K562 (cell line): ENCODE results near the gene GNB2.

Source experiments
- EP300 ChIP-seq: IDR thresholded peaks from 2 replicates; pipeline ENCODE4 v1.6.1; 2012; ENCODE audit warnings: low read length, improper control_type of control experiment
- FOXA1 ChIP-seq: fragments of 450-650 bp; IDR thresholded peaks from 2 replicates; pipeline ENCODE4 v1.6.1; 2016; ENCODE audit warnings: mild to moderate bottlenecking, borderline replicate concordance
- NFE2L1 ChIP-seq: fragments of 450-650 bp; IDR thresholded peaks from 2 replicates; pipeline ENCODE4 v1.6.1; 2016; ENCODE audit warnings: missing genetic modification characterization, low read depth, mild to moderate bottlenecking, missing compliant biosample characterization, moderate library complexity, borderline replicate concordance
- NR3C1 ChIP-seq: sonication (generic); formaldehyde crosslinking; IDR thresholded peaks from 2 replicates; pipeline ENCODE4 v1.8.1; 2022; ENCODE audit warnings: missing genetic modification reagents
- POLR2A ChIP-seq: fragments of 450-650 bp; conservative IDR thresholded peaks from 2 replicates; pipeline ENCODE4 v1.6.1; 2016
- ZC3H11A ChIP-seq: IDR thresholded peaks from 2 replicates; pipeline ENCODE4 v1.6.1; 2012; ENCODE audit warnings: low read depth, low read length, improper control_type of control experiment
- ZKSCAN1 ChIP-seq: fragments of 150-350 bp; IDR thresholded peaks from 2 replicates; pipeline ENCODE4 v1.6.1; 2016; ENCODE audit warnings: low read depth, low read length
- ZNF766 ChIP-seq: fragments of 200-800 bp; sonication (Bioruptor generic); conservative IDR thresholded peaks from 2 replicates; pipeline ENCODE4 v1.6.1; 2016; ENCODE audit warnings: missing genetic modification characterization, missing compliant biosample characterization
- TF ChIP-seq, protein P1 (sequence below), 3 experiments: IDR thresholded peaks in 2 of 3; conservative IDR thresholded peaks in 1 of 3; 2 replicates each; pipeline ENCODE4 v1.5.1; 2011 to 2012; ENCODE audit warnings: low read length in 3 of 3, mild to moderate bottlenecking in 3 of 3, control low read depth in 2 of 3, improper control_type of control experiment in 1 of 3, inconsistent platforms in 1 of 3, low read depth in 1 of 3, mixed read lengths in 1 of 3, moderate library complexity in 1 of 3; ENCODE audit not compliant: insufficient read depth in 2 of 3
- TF ChIP-seq, protein P2 (sequence below): sonication (generic); formaldehyde crosslinking; IDR thresholded peaks from 2 replicates; pipeline ENCODE4 v1.8.1; 2022; ENCODE audit warnings: missing genetic modification reagents

DNA sequence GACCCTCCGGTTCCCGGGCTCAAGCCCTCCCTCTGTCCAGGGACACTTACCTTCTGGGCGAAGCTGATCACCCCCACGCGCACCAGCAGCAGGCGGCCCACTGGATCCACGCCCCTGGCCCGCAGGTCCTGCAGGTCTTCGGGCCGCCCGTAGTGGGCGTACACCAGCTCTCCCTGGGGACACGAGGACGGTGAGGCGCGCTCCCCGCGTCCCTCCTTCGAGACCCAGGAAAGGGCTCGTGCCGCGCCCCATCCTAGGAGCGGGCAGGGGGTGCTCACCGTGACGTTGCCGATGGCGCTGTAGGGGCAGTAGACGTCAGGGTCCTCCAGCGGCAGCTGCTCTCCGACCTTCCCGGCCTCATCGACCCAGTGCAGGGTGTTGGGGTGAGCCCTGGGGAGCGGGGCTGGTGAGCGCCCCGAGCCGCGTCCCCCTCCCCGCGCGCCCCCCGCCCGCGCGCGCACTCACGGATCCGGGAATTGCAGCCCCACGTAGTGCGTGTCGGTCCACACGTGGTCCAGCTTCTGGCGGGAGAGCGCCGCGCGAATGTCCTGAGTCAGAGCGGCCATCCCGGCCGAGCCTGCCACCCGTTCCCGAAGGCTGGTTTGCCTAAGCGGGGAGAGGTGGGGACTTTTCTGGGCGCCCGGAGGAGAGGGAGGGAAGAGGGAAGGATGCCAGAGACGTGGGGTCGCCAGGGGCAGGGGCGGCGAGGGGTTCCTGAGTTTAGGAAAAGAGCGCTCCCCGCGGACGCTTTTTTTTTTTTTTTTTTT is 40.4 kb upstream of the GNB2 start:
- TF ChIP-seq FOXA1 (no peak), POLR2A (no peak), ZNF766 (CRISPR knock-in tag) (no peak), ZKSCAN1 (no peak), EP300 (no peak), ZC3H11A (no peak), NFE2L1 (tag) (no peak), NR3C1 (CRISPR knock-in tag) (no peak)
- TF ChIP-seq, protein P1, sequence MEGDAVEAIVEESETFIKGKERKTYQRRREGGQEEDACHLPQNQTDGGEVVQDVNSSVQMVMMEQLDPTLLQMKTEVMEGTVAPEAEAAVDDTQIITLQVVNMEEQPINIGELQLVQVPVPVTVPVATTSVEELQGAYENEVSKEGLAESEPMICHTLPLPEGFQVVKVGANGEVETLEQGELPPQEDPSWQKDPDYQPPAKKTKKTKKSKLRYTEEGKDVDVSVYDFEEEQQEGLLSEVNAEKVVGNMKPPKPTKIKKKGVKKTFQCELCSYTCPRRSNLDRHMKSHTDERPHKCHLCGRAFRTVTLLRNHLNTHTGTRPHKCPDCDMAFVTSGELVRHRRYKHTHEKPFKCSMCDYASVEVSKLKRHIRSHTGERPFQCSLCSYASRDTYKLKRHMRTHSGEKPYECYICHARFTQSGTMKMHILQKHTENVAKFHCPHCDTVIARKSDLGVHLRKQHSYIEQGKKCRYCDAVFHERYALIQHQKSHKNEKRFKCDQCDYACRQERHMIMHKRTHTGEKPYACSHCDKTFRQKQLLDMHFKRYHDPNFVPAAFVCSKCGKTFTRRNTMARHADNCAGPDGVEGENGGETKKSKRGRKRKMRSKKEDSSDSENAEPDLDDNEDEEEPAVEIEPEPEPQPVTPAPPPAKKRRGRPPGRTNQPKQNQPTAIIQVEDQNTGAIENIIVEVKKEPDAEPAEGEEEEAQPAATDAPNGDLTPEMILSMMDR (IDR thresholded peaks at IDR 0.05 in 2 of 3, conservative IDR thresholded peaks at IDR 0.05 in 1 of 3; ENCODE audit: insufficient read depth in 2 of 3, low read depth in 1 of 3, low read length in 3 of 3), result peak in 2 of 3 experiments; percentile 14 to 21; a peak in 1 of 6 replicates
- TF ChIP-seq, protein P2, sequence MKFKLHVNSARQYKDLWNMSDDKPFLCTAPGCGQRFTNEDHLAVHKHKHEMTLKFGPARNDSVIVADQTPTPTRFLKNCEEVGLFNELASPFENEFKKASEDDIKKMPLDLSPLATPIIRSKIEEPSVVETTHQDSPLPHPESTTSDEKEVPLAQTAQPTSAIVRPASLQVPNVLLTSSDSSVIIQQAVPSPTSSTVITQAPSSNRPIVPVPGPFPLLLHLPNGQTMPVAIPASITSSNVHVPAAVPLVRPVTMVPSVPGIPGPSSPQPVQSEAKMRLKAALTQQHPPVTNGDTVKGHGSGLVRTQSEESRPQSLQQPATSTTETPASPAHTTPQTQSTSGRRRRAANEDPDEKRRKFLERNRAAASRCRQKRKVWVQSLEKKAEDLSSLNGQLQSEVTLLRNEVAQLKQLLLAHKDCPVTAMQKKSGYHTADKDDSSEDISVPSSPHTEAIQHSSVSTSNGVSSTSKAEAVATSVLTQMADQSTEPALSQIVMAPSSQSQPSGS (CRISPR knock-in tag), result no peak
